ENCODE results near the gene SIGLEC11. TPM values are rescaled to one million over a fixed set of nuclear protein-coding genes. Genes with fewer than 3 reads are reported as not detected.

SIGLEC11 gene
- total RNA-seq, 4 donors from 2014 or later = 1.2 to 3.2 TPM; not detected in 2

DNA sequence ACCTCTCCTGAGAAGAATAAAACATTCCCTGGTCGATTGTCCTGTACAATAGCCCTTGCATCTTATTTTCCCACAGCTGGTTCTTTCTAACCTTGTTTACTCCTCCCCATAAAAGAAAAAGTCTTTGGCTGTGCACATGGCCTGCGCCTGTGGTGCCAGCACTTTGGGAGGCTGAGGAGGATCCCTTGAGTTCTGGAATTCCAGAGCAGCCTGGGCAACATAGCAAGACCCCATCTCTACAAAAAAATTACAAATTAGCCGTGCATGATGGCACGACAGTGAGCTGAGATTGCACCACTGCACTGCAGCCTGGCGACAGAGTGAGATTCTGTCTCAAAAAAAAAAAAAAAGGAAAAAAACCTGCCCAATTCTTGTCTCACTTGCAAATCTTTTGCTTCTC lies 24.4 kb downstream of the SIGLEC11 start:
- no peak overlapping the region for H3K4me3 ChIP-seq
- in situ Hi-C loops (cut with MboI; ENCODE audit: low pct_ligation_motif_present in 1 of 4, low pct_unique_long_range_greater_than_20kb in 1 of 4, low sequenced_read_pairs in 3 of 4) (loop anchor here in 3 of 4 donors (5.0 to 10.0 kb wide), 2 partner anchors 46 to 48 kb away; no protein-coding TSS in a partner anchor), intact Hi-C loops (cut with DNase I; ENCODE audit: low total_unique reads) (loop anchor here (5.0 kb wide), 1 partner anchor 46 kb away; no protein-coding TSS in a partner anchor)
- no peaks in the 10 kb centered on the region for H3K9me3 ChIP-seq
- no peaks in the 10 kb centered on the region for H3K27me3 ChIP-seq
- no peaks in the 10 kb centered on the region for H3K36me3 ChIP-seq
- peaks cover 2 to 8% (median 5%) of the 10 kb centered on the region in 4 donors for H3K4me1 ChIP-seq
- TF ChIP-seq EP300 (IDR thresholded peaks at IDR 0.05; ENCODE audit: low read depth) (no peak), POLR2AphosphoS5 (IDR thresholded peaks at IDR 0.05) (no peak), POLR2A (IDR thresholded peaks at IDR 0.05) (no peak)
- TF ChIP-seq, protein P1, sequence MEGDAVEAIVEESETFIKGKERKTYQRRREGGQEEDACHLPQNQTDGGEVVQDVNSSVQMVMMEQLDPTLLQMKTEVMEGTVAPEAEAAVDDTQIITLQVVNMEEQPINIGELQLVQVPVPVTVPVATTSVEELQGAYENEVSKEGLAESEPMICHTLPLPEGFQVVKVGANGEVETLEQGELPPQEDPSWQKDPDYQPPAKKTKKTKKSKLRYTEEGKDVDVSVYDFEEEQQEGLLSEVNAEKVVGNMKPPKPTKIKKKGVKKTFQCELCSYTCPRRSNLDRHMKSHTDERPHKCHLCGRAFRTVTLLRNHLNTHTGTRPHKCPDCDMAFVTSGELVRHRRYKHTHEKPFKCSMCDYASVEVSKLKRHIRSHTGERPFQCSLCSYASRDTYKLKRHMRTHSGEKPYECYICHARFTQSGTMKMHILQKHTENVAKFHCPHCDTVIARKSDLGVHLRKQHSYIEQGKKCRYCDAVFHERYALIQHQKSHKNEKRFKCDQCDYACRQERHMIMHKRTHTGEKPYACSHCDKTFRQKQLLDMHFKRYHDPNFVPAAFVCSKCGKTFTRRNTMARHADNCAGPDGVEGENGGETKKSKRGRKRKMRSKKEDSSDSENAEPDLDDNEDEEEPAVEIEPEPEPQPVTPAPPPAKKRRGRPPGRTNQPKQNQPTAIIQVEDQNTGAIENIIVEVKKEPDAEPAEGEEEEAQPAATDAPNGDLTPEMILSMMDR (IDR thresholded peaks at IDR 0.05) = no peak
- H3K27ac ChIP-seq = no peak overlapping the region
- DNase-seq = no peak
- 62 to 81% methylated on average over 5 of the region's 5 CpGs for WGBS, 2 donors (ENCODE audit: low coverage in 1 of 2)

DNA sequence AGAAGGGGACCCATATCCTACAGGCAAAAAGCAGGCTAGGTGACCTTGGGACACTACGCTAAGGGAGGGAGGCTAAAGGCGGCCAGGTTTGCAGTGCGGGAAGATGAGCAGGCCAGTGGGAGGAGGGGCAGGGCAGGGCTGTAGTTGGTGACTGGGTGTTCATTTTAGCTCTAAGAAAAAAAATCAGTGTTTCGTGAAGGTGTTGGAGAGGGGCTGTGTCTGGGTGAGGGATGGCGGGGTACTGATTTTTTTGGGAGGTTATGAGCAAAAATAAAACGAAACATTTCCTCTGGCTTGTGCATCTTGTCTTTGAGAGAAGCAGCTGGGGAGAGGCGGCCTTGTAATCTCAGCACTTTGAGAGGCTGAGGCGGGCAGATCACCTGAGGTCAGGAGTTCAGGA lies 27.3 kb downstream of the SIGLEC11 start:
- H3K4me1 ChIP-seq = peaks cover 2 to 14% (median 8%) of the 10 kb centered on the region in 4 donors
- in situ Hi-C loops (cut with MboI; ENCODE audit: low pct_ligation_motif_present in 1 of 4, low pct_unique_long_range_greater_than_20kb in 1 of 4, low sequenced_read_pairs in 3 of 4) (loop anchor here in 2 of 4 donors (10.0 kb wide), 1 partner anchor 51 kb away; no protein-coding TSS in a partner anchor), intact Hi-C loops (cut with DNase I; ENCODE audit: low total_unique reads) (loop anchor here (5.0 kb wide), 1 partner anchor 114 kb away; no protein-coding TSS in a partner anchor)
- H3K27ac ChIP-seq = no peak overlapping the region
- H3K27me3 ChIP-seq = no peaks in the 10 kb centered on the region
- no peak overlapping the region for H3K4me3 ChIP-seq
- no peaks in the 10 kb centered on the region for H3K9me3 ChIP-seq
- WGBS, 2 donors (ENCODE audit: low coverage in 1 of 2) = 93 to 95% methylated on average over 6 to 8 of the region's 8 CpGs
- DNase-seq = no peak
- H3K36me3 ChIP-seq = no peaks in the 10 kb centered on the region
- TF ChIP-seq, protein P1 (IDR thresholded peaks at IDR 0.05) = no peak
- TF ChIP-seq POLR2A (IDR thresholded peaks at IDR 0.05) (no peak), EP300 (IDR thresholded peaks at IDR 0.05; ENCODE audit: low read depth) (no peak), POLR2AphosphoS5 (IDR thresholded peaks at IDR 0.05) (no peak)

DNA sequence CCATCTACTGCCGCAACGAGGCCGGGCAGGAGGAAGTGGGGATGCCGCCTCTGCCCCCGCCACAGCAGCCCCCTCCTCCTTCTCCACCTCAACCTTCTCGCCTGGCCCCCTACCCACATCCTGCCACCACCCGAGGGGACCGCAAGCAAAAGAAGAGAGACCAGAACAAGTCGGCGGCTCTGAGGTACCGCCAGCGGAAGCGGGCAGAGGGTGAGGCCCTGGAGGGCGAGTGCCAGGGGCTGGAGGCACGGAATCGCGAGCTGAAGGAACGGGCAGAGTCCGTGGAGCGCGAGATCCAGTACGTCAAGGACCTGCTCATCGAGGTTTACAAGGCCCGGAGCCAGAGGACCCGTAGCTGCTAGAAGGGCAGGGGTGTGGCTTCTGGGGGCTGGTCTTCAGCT lies 28.2 kb downstream of the SIGLEC11 start:
- in situ Hi-C loops (cut with MboI; ENCODE audit: low pct_ligation_motif_present in 1 of 4, low pct_unique_long_range_greater_than_20kb in 1 of 4, low sequenced_read_pairs in 3 of 4) = loop anchor here in 2 of 4 donors (10.0 kb wide), 1 partner anchor 52 kb away; no protein-coding TSS in a partner anchor
- DNase-seq = no peak
- Histone ChIP-seq H3K9me3 (no peaks in the 10 kb centered on the region), H3K4me1 (peaks cover 4 to 18% (median 10%) of the 10 kb centered on the region in 4 donors), H3K27ac (no peak overlapping the region), H3K4me3 (no peak overlapping the region), H3K36me3 (no peaks in the 10 kb centered on the region), H3K27me3 (no peaks in the 10 kb centered on the region)
- intact Hi-C loops (cut with DNase I; ENCODE audit: low total_unique reads) = loop anchor here (5.0 kb wide), 1 partner anchor 115 kb away; no protein-coding TSS in a partner anchor
- 95% methylated on average over 8 to 25 of the region's 25 CpGs for WGBS, 2 donors (ENCODE audit: low coverage in 1 of 2)
- no peak for TF ChIP-seq EP300 (IDR thresholded peaks at IDR 0.05; ENCODE audit: low read depth)
- no peak for TF ChIP-seq POLR2AphosphoS5 (IDR thresholded peaks at IDR 0.05)
- no peak for TF ChIP-seq POLR2A (IDR thresholded peaks at IDR 0.05)
- TF ChIP-seq, protein P1 (IDR thresholded peaks at IDR 0.05) = no peak

DNA sequence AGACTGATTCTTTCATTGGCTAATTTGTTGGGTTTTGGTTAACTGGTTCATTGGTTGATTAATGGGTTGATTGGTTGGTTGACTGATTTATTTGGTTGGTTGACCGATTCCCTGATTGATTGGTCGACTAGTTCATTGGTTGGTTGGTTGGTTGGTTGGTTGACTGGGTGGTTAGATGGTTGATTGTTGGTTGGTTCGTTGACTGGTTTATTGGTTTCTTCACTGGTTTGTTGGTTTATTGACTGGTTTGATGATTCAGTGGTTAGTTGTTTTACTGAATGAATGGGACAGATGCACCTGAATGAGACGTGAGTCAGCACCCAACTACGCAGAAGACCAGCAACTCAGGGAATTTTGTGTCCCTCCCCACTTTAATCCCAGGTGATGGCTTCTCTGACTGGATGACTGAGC lies 28.9 kb downstream of the SIGLEC11 start:
- Histone ChIP-seq H3K9me3 (no peaks in the 10 kb centered on the region), H3K4me3 (no peak overlapping the region), H3K4me1 (peaks cover 6 to 21% (median 13%) of the 10 kb centered on the region in 4 donors), H3K27ac (no peak overlapping the region), H3K27me3 (no peaks in the 10 kb centered on the region), H3K36me3 (no peaks in the 10 kb centered on the region)
- in situ Hi-C loops (cut with MboI; ENCODE audit: low pct_ligation_motif_present in 1 of 4, low pct_unique_long_range_greater_than_20kb in 1 of 4, low sequenced_read_pairs in 3 of 4) = loop anchor here in 2 of 4 donors (10.0 kb wide), 1 partner anchor 53 kb away; no protein-coding TSS in a partner anchor
- no peak for DNase-seq
- TF ChIP-seq POLR2AphosphoS5 (IDR thresholded peaks at IDR 0.05) = no peak
- no peak for TF ChIP-seq POLR2A (IDR thresholded peaks at IDR 0.05)
- TF ChIP-seq EP300 (IDR thresholded peaks at IDR 0.05; ENCODE audit: low read depth) = no peak
- TF ChIP-seq, protein P1 (IDR thresholded peaks at IDR 0.05) = no peak
- WGBS, 2 donors (ENCODE audit: low coverage in 1 of 2) = 87 to 93% methylated on average over 3 to 5 of the region's 5 CpGs
- intact Hi-C loops (cut with DNase I; ENCODE audit: low total_unique reads) = loop anchor here (5.0 kb wide), 1 partner anchor 115 kb away; no protein-coding TSS in a partner anchor
